RWPE1 (cell line): ENCODE results near the gene NR3C1.

Experiments used
- CTCF ChIA-PET: fragments of 350-600 bp; sonication (Branson Sonifier 250); formaldehyde crosslinking; extraction: SDS; loops from one replicate; lab custom pipeline; 2021; lab: Yijun Ruan, JAX
- POLR2A ChIA-PET: fragments of 400-600 bp; formaldehyde crosslinking; extraction: SDS; loops from one replicate; lab custom pipeline; 2020; ENCODE audit warnings: antibody characterized with exemption; ENCODE audit not compliant: low non-redundant PET; lab: Yijun Ruan, JAX
- DNase-seq: peaks from one replicate; pipeline ENCODE4 v3.0.0; 2012; ENCODE audit warnings: low spot score
- H3K27ac ChIP-seq: fragments of 450-650 bp; 2 replicates; pipeline ENCODE4 v1.5.1; 2017
- CTCF ChIP-seq: fragments of 450-650 bp; conservative IDR thresholded peaks from 2 replicates; pipeline ENCODE4 v1.5.1; 2017; ENCODE audit warnings: low read depth, mild to moderate bottlenecking

NR3C1 gene

DNA sequence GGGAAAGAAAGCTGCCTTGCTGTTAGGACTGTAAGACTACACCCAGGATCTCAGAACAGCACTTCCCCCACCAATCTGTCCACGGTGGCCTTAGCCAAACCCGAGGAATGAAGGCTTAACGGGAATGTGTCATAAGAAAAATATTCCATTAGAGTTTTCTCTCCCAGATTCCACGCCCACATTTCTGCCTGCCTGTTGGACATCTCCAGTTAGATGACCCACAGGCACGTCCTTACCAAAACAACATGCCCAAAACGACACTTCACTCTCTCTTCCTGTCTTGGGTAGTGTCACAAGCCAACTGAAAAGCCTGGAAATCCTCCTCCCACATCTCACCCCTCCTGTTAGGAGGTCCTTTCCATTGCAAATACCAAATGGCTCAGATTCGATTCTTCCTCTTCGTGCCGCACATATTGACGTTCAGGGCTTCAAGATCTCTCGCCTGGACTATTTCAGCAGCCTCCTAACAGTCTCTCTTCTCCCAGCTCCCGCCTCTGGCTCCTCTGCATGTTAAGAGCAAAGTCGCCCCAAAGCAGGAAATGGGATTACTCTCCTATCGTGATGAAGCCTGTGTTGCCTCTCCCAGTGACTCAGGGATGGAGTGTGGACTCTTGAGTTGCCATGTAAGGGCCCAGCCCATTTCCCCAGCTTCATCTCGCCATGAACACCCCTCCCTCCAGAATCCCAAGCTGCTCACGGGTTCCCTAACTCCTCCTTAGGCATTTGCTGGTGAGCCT lies 159.3 kb downstream of the NR3C1 start:
- ChIA-PET CTCF (interaction anchor here (0.6 to 0.7 kb wide), 3 partner anchors 24 to 219 kb away, joined by 3 to 6 read pairs (median 4); no protein-coding TSS in a partner anchor), POLR2A (no interaction called here)
- H3K27ac ChIP-seq, result peak overlapping the region; percentile 99
- DNase-seq, result peak; percentile 95
- TF ChIP-seq CTCF, result no peak

GRCh38 chr5:143243103-143243502 lies 160.4 kb downstream of the NR3C1 start:
- CTCF ChIA-PET, result no interaction called here
- POLR2A ChIA-PET, result no interaction called here
- DNase-seq, result no peak
- peak overlapping the region; percentile 99 for H3K27ac ChIP-seq
- TF ChIP-seq CTCF, result no peak

DNA sequence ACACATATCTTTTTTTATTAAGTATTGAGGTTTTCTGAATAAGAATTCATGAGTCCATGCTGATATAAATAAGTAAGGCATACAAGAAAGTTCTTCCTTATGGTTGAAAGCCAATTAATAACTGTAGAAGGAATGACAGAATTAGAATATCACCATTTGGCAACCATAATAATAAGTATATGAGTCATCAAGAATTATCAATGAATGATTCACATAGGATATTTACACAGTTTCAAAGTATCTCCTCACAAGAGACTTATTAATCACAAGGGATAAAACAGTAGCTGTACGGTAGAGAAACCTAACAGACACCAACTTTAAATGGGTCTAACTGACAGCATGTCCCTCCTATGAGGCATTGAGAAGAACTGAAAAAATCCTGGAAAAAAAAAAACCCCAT lies 161.6 kb downstream of the NR3C1 start:
- ChIA-PET POLR2A (no interaction called here), CTCF (no interaction called here)
- TF ChIP-seq CTCF, result no peak
- peak; percentile 78 for DNase-seq
- no peak overlapping the region for H3K27ac ChIP-seq

- CTCF ChIA-PET, result interaction anchor here (0.6 kb wide), 1 partner anchor 176 kb away, joined by 4 read pairs; no protein-coding TSS in a partner anchor
- POLR2A ChIA-PET, result interaction anchor here (0.6 kb wide), 1 partner anchor 26 kb away, joined by 3 read pairs; no protein-coding TSS in a partner anchor
- no peak for DNase-seq
- no peak for TF ChIP-seq CTCF
- H3K27ac ChIP-seq, result peak overlapping the region; percentile 27
These were observed 163.5 kb downstream of the NR3C1 start for GRCh38 chr5:143239882-143240518.

DNA sequence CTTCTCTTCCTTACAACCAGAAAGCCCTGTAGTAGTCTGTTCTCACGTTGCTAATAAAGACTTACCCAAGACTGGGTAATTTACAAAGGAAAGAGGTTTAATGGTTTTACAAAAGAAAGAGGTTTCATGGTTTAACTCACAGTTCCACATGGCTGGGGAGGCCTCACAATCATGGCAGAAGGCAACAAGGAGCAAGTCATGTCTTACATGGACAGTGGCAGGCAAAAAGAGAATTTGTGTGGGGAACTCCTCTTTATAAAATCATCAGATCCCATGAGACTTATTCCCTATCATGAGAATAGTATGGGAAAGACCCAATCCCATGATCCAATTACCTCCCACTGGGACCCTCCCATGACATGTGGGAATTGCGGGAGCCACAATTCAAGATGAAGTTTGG lies 164.9 kb downstream of the NR3C1 start:
- ChIA-PET POLR2A (no interaction called here), CTCF (no interaction called here)

More for the DNA sequence above, 164.9 kb downstream of the NR3C1 start:
- no peak overlapping the region for H3K27ac ChIP-seq
- DNase-seq, result no peak
- no peak for TF ChIP-seq CTCF
